OCI-LY7 (cell line): ENCODE data around the gene LY6G6D. TPM values are rescaled to one million over a fixed set of nuclear protein-coding genes. Genes with fewer than 3 reads are reported as not detected.
A peak's percentile ranks its signal among the peaks of the same experiment; 100 is the strongest.

Source experiments
- BruUV-seq: library from RNA; stranded (reverse); fragments of 400-500 nt; replicated peaks from 2 replicates; lab custom pipeline; 2021; lab: Mats Ljungman, UMichigan
- CTCF ChIA-PET: fragments of 300-600 bp; sonication (Branson Sonifier 250); formaldehyde crosslinking; loops from one replicate; lab custom pipeline; 2022; ENCODE audit warnings: antibody characterized with exemption; ENCODE audit not compliant: unreplicated experiment; lab: Charles Lee
- POLR2A ChIA-PET: fragments of 300-600 bp; sonication (Branson Sonifier 250); formaldehyde crosslinking; loops from one replicate; lab custom pipeline; 2022; ENCODE audit warnings: antibody characterized with exemption; lab: Charles Lee
- DNase-seq: peaks from one replicate; pipeline ENCODE4 v3.0.0-alpha.2; 2015; ENCODE audit warnings: low spot score
- H2AFZ ChIP-seq: fragments of 200-600 bp; sonication (generic), shearing (Covaris generic); 2 replicates; pipeline ENCODE4 v1.6.1; 2014; ENCODE audit warnings: mild to moderate bottlenecking, antibody characterized with exemption, low read length, moderate library complexity
- H3K27ac ChIP-seq: fragments of 200-600 bp; sonication (generic); 2 replicates; pipeline ENCODE4 v1.5.1; 2014; ENCODE audit warnings: mixed run types, low read depth, mild to moderate bottlenecking, moderate library complexity, low read length, inconsistent platforms; ENCODE audit not compliant: poor library complexity, severe bottlenecking
- H3K36me3 ChIP-seq: fragments of 200-600 bp; sonication (generic); 2 replicates; pipeline ENCODE4 v1.6.1; 2014; ENCODE audit warnings: mild to moderate bottlenecking, antibody characterized with exemption, low read length, moderate library complexity, mixed read lengths; ENCODE audit not compliant: insufficient read depth
- H3K4me1 ChIP-seq: fragments of 200-600 bp; sonication (generic); 2 replicates; pipeline ENCODE4 v1.5.1; 2014; ENCODE audit warnings: mild to moderate bottlenecking, low read length; ENCODE audit not compliant: insufficient read depth, poor library complexity, severe bottlenecking
- H3K4me2 ChIP-seq: fragments of 200-600 bp; sonication (generic); 2 replicates; pipeline ENCODE4 v1.6.1; 2014; ENCODE audit warnings: mild to moderate bottlenecking, low read length
- H3K4me3 ChIP-seq: fragments of 200-600 bp; sonication (generic); 2 replicates; pipeline ENCODE4 v1.5.1; 2014; ENCODE audit warnings: mild to moderate bottlenecking, low read depth, low read length; ENCODE audit not compliant: poor library complexity, severe bottlenecking
- H3K79me2 ChIP-seq: fragments of 200-600 bp; sonication (generic); 2 replicates; pipeline ENCODE4 v1.6.1; 2016; ENCODE audit warnings: low read depth, mild to moderate bottlenecking, low read length, moderate library complexity, mixed read lengths; ENCODE audit not compliant: insufficient read depth
- H3K9me2 ChIP-seq: fragments of 200-600 bp; sonication (generic); 2 replicates; pipeline ENCODE4 v1.6.1; 2016; ENCODE audit warnings: mild to moderate bottlenecking, low read length, mixed read lengths; ENCODE audit not compliant: insufficient read depth
- H3K9me3 ChIP-seq: fragments of 200-600 bp; sonication (generic); 2 replicates; pipeline ENCODE4 v1.6.1; 2014; ENCODE audit warnings: mild to moderate bottlenecking, mixed run types, low read length, mixed read lengths
- H4K20me1 ChIP-seq: fragments of 200-600 bp; sonication (generic); 2 replicates; pipeline ENCODE4 v1.6.1; 2014; ENCODE audit warnings: mild to moderate bottlenecking, antibody characterized with exemption, low read length, moderate library complexity, mixed read lengths; ENCODE audit not compliant: insufficient read depth
- EZH2phosphoT487 ChIP-seq: fragments of 200-600 bp; sonication (generic); IDR thresholded peaks from 2 replicates; pipeline ENCODE4 v1.6.1; 2018; ENCODE audit warnings: low read depth, borderline replicate concordance, mild to moderate bottlenecking, mixed run types, antibody characterized with exemption, low read length, moderate library complexity, mixed read lengths
- intact Hi-C: fragments of 100-400 bp; cut with micrococcal nuclease; formaldehyde crosslinking; loops from one replicate; pipeline ENCODE4 v1.10.0; 2022; ENCODE audit not compliant: unreplicated experiment
- total RNA-seq, 2 experiments: library from RNA; depleted of rRNA in 1 of 2; stranded (reverse); fragments of >200 nt in 1 of 2; shearing (Covaris generic) in 1 of 2; gene quantifications; 2 replicates each; pipeline ENCODE4 v1.2.3, GENCODE V29; 2014 to 2022
- TF ChIP-seq, protein P1 (sequence below): fragments of 200-600 bp; sonication (generic); conservative IDR thresholded peaks from 2 replicates; pipeline ENCODE4 v1.5.1; 2014; ENCODE audit warnings: mild to moderate bottlenecking, antibody characterized with exemption, low read length, moderate library complexity, mixed read lengths

The LY6G6D gene
- total RNA-seq, 2 experiments from 2014 or later, result not detected

DNA sequence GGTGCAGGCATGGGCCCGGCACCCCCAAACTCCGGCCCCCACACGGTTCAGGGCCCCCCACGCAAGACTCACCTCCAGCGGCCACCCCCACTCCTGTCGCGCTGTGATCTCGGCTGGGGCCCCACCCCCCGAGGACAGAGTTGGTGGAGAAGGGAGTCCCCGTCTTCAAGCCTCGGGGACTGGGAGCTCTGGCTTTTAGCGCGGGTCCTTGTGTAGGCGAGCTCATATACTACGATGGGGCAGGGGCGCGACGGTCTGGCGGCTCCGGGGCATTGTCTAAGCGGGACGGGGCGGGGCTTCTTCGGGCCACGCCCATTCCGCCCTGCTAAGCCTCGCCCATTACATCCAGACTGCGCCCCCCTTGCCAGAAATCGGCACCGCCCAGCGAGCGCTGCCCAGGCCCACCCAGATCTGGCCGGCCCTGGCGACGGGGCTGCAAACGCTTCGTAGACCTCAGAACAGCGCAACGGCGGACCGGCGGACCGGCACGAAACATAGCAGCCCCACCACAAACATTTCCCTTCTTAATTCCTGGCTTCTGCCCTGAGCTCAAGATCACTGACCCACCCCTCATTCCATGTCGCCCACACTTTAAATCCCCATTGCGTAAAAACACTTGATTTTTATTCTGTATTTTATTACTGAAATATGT lies 15.0 kb downstream of the LY6G6D start:
- H3K9me2 ChIP-seq, result no peaks in the 10 kb centered on the region
- 0 out of 2 replicates have a peak, but pooled peaks cover 8% of the 10 kb centered on the region for H4K20me1 ChIP-seq
- intact Hi-C loops, result loop anchor here (1.0 kb wide), 3 partner anchors 8 to 100 kb away; no protein-coding TSS in a partner anchor
- peaks cover 15% of the 10 kb centered on the region; the same call in 1 of the 2 replicates for H3K79me2 ChIP-seq
- H3K27ac ChIP-seq, result peak overlapping the region; percentile 2
- ChIA-PET CTCF (interaction anchor here (1.8 kb wide), 1 partner anchor 9 kb away, joined by 5 read pairs; no protein-coding TSS in a partner anchor), POLR2A (interaction anchor here (0.5 to 2.2 kb wide), 4 partner anchors 10 to 168 kb away, joined by 3 to 19 read pairs (median 3); partner anchors contain the start of gene MSH5)
- H3K4me3 ChIP-seq, result peak overlapping the region; percentile 66
- no peak for TF ChIP-seq EZH2phosphoT487
- TF ChIP-seq, protein P1, sequence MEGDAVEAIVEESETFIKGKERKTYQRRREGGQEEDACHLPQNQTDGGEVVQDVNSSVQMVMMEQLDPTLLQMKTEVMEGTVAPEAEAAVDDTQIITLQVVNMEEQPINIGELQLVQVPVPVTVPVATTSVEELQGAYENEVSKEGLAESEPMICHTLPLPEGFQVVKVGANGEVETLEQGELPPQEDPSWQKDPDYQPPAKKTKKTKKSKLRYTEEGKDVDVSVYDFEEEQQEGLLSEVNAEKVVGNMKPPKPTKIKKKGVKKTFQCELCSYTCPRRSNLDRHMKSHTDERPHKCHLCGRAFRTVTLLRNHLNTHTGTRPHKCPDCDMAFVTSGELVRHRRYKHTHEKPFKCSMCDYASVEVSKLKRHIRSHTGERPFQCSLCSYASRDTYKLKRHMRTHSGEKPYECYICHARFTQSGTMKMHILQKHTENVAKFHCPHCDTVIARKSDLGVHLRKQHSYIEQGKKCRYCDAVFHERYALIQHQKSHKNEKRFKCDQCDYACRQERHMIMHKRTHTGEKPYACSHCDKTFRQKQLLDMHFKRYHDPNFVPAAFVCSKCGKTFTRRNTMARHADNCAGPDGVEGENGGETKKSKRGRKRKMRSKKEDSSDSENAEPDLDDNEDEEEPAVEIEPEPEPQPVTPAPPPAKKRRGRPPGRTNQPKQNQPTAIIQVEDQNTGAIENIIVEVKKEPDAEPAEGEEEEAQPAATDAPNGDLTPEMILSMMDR, result 0 out of 2 replicates have a peak, but pooled peaks have one; percentile 29
- no peak overlapping the region for H2AFZ ChIP-seq
- no TSS peak for BruUV-seq
- H3K4me2 ChIP-seq, result peak overlapping the region; percentile 83
- peaks cover 67% of the 10 kb centered on the region for H3K36me3 ChIP-seq
- peaks cover 57% of the 10 kb centered on the region for H3K4me1 ChIP-seq
- peak; percentile 82 for DNase-seq
- no peaks in the 10 kb centered on the region for H3K9me3 ChIP-seq

DNA sequence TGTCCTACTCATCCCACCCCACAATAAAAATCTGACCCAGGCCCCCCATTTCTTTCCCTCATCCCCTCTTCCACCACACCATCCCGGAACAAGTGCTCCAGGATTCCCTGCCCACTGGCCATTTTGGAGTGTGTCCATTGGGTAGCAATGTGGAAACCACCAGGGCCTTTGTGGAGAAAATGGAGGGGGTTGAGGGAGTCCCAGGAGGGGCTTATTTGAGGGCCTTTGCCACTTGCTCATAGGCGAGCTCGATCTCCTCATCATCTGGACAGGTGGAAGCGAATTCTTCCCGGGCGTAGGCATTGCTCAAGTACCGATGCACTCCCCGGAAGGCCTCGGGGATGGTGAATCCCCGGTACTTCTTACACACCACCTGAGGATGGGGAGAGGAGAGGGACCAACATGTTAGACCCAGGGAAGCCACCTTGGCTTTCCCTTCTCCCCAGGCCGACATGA lies 15.5 kb downstream of the LY6G6D start:
- ChIA-PET CTCF (interaction anchor here (1.8 kb wide), 1 partner anchor 8 kb away, joined by 5 read pairs; no protein-coding TSS in a partner anchor), POLR2A (interaction anchor here (0.5 to 2.2 kb wide), 4 partner anchors 9 to 168 kb away, joined by 3 to 19 read pairs (median 4); partner anchors contain the start of gene MSH5)
- BruUV-seq, result no TSS peak
- Histone ChIP-seq H3K4me3 (no peak overlapping the region), H3K4me2 (no peak overlapping the region), H3K36me3 (peaks cover 67% of the 10 kb centered on the region), H3K79me2 (peaks cover 21% of the 10 kb centered on the region), H4K20me1 (0 out of 2 replicates have a peak, but pooled peaks cover 8% of the 10 kb centered on the region), H2AFZ (no peak overlapping the region), H3K9me3 (no peaks in the 10 kb centered on the region), H3K27ac (no peak overlapping the region), H3K9me2 (no peaks in the 10 kb centered on the region), H3K4me1 (peaks cover 57% of the 10 kb centered on the region)
- no peak for DNase-seq
- intact Hi-C loops, result no loop called here
- TF ChIP-seq EZH2phosphoT487, result no peak
- TF ChIP-seq, protein P1, result no peak
